A673 (cell line): ENCODE measurements around the gene LRIG3. TPM values are rescaled to one million over a fixed set of nuclear protein-coding genes. Genes with fewer than 3 reads are reported as not detected.

Experiments
- BruUV-seq: library from RNA; stranded (reverse); fragments of 400-500 nt; replicated peaks from 2 replicates; lab custom pipeline; 2021; lab: Mats Ljungman, UMichigan
- CTCF ChIA-PET: fragments of 300-600 bp; sonication (Branson Sonifier 250); formaldehyde crosslinking; loops from one replicate; lab custom pipeline; 2022; ENCODE audit warnings: antibody characterized with exemption; lab: Charles Lee
- POLR2A ChIA-PET: fragments of 300-600 bp; sonication (Branson Sonifier 250); formaldehyde crosslinking; loops from one replicate; lab custom pipeline; 2022; ENCODE audit warnings: antibody characterized with exemption; ENCODE audit not compliant: low non-redundant PET; lab: Charles Lee
- DNase-seq: peaks from one replicate; pipeline ENCODE4 v3.0.0-alpha.2; 2015; ENCODE audit warnings: low spot score
- H3K27ac ChIP-seq: fragments of 200-600 bp; sonication (generic); 2 replicates; pipeline ENCODE4 v1.5.1; 2016; ENCODE audit warnings: mixed run types, low read depth, mild to moderate bottlenecking, mixed read lengths, antibody characterized with exemption, low read length; ENCODE audit not compliant: poor library complexity, severe bottlenecking
- H3K27me3 ChIP-seq: fragments of 200-600 bp; sonication (generic); replicated peaks from 2 replicates; pipeline ENCODE4 v1.6.1; 2017; ENCODE audit warnings: mixed run types, low read depth, mild to moderate bottlenecking, mixed read lengths, antibody characterized with exemption, low read length; ENCODE audit not compliant: insufficient read depth, poor library complexity
- H3K36me3 ChIP-seq: fragments of 200-600 bp; sonication (generic); 2 replicates; pipeline ENCODE4 v1.6.1; 2016; ENCODE audit warnings: mixed run types, mild to moderate bottlenecking, mixed read lengths, antibody characterized with exemption, low read length; ENCODE audit not compliant: insufficient read depth, poor library complexity, severe bottlenecking
- H3K4me1 ChIP-seq: fragments of 200-600 bp; sonication (generic); 2 replicates; pipeline ENCODE4 v1.6.1; 2017; ENCODE audit warnings: mixed run types, mild to moderate bottlenecking, mixed read lengths, antibody characterized with exemption, low read length; ENCODE audit not compliant: insufficient read depth, poor library complexity, severe bottlenecking
- H3K4me3 ChIP-seq: fragments of 200-600 bp; sonication (generic); 2 replicates; pipeline ENCODE4 v1.5.1; 2016; ENCODE audit warnings: low read depth, mixed run types, mild to moderate bottlenecking, mixed read lengths, low read length; ENCODE audit not compliant: poor library complexity, severe bottlenecking
- H3K9me3 ChIP-seq: fragments of 200-600 bp; sonication (generic); 2 replicates; pipeline ENCODE4 v1.6.1; 2016; ENCODE audit warnings: mixed run types, low read depth, mild to moderate bottlenecking, mixed read lengths, antibody characterized with exemption, low read length; ENCODE audit not compliant: poor library complexity, severe bottlenecking
- EZH2 ChIP-seq: fragments of 200-600 bp; sonication (generic); IDR thresholded peaks from 2 replicates; pipeline ENCODE4 v1.6.1; 2017; ENCODE audit warnings: borderline replicate concordance, low read depth, mild to moderate bottlenecking, mixed read lengths, antibody characterized with exemption, low read length; ENCODE audit not compliant: poor library complexity, severe bottlenecking
- intact Hi-C: fragments of 100-400 bp; cut with micrococcal nuclease; formaldehyde crosslinking; loops from one replicate; pipeline ENCODE4 v1.10.0; 2022; ENCODE audit not compliant: unreplicated experiment
- total RNA-seq: library from RNA; stranded (reverse); gene quantifications from 2 replicates; pipeline ENCODE4 v1.2.3, GENCODE V29; 2021
- TF ChIP-seq, protein P1 (sequence below): fragments of 300-800, 200-600 bp; sonication (generic); conservative IDR thresholded peaks from 2 replicates; pipeline ENCODE4 v1.5.1; 2017; ENCODE audit warnings: low read depth, mild to moderate bottlenecking, antibody characterized with exemption, low read length, moderate library complexity, mixed read lengths

The LRIG3 gene
- total RNA-seq, 1 experiment from 2014 or later, result 13.4 TPM

DNA sequence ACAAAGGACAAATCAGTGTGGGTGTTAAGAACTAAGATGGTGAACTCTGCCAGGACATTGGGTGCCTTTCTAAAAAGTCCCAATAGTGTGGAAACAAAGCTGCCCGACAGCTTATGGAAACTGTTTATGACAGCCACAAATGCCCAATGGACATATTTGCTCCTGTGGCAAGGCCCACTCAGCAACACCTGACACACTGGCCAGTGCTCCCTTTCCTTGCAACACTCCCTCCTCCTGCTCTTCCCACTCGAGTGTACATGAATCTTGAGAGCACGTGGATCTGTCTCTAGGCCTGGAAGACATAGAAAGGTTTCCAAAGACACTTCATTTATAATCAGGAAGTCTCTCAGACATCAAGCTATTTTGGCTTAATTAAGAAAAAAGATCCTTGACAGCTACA, 14.2 kb upstream of the LRIG3 start:
- H3K4me3 ChIP-seq, result no peak overlapping the region
- no peaks in the 10 kb centered on the region for H3K9me3 ChIP-seq
- POLR2A ChIA-PET, result no interaction called here
- H3K27ac ChIP-seq, result no peak overlapping the region
- TF ChIP-seq EZH2, result no peak
- TF ChIP-seq, protein P1, sequence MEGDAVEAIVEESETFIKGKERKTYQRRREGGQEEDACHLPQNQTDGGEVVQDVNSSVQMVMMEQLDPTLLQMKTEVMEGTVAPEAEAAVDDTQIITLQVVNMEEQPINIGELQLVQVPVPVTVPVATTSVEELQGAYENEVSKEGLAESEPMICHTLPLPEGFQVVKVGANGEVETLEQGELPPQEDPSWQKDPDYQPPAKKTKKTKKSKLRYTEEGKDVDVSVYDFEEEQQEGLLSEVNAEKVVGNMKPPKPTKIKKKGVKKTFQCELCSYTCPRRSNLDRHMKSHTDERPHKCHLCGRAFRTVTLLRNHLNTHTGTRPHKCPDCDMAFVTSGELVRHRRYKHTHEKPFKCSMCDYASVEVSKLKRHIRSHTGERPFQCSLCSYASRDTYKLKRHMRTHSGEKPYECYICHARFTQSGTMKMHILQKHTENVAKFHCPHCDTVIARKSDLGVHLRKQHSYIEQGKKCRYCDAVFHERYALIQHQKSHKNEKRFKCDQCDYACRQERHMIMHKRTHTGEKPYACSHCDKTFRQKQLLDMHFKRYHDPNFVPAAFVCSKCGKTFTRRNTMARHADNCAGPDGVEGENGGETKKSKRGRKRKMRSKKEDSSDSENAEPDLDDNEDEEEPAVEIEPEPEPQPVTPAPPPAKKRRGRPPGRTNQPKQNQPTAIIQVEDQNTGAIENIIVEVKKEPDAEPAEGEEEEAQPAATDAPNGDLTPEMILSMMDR, result no peak
- intact Hi-C loops, result no loop called here
- CTCF ChIA-PET, result no interaction called here
- no peaks in the 10 kb centered on the region for H3K36me3 ChIP-seq
- BruUV-seq, result no TSS peak
- H3K4me1 ChIP-seq, result peaks cover 11% of the 10 kb centered on the region
- H3K27me3 ChIP-seq, result no peaks in the 10 kb centered on the region
- no peak for DNase-seq

DNA sequence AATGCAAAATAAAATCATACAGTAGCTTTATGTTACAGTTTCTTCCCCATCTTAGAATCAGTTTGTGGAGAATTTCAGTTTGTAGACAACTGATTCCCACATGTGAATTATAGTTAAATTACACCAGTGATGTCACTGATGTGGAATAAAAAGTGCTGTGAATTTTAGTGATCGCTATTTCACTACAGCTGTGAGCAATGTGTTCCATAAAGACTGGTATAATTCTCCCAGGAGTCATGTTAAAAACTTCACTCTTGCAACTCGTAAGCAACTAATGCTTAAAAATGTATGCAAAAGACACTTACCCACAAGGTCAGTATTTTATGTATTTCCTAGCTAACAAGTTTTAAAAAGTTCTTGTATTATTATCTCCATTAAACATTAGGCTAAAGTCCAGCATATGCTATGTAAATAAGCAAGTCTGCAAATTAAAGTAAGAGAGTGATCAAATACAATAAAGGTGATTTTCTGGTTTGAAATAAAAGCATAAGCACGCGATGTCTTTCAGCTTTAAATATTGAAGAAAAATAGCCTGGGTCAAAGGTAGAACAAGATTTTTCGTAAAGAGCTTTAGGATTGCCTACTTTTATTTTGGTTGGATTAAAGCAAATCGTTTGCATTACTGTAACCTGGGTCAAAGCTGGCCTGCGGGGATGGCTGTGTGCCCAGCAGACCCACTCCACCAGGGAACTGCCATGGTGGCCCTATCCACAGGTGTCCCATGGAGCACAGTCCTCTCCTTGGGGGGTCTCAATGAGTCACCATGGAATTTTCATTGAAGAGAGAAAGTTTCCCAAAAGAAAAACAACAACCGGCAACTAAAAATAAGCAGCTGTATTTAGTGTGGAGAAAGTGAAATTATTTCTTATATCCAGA, 12.7 kb upstream of the LRIG3 start:
- no peak overlapping the region for H3K27ac ChIP-seq
- no peaks in the 10 kb centered on the region for H3K9me3 ChIP-seq
- no peak overlapping the region for H3K4me3 ChIP-seq
- POLR2A ChIA-PET, result interaction anchor here (0.7 kb wide), 1 partner anchor 24 kb away, joined by 3 read pairs; no protein-coding TSS in a partner anchor
- no peaks in the 10 kb centered on the region for H3K36me3 ChIP-seq
- BruUV-seq, result no TSS peak
- intact Hi-C loops, result no loop called here
- no peaks in the 10 kb centered on the region for H3K27me3 ChIP-seq
- no peak for DNase-seq
- H3K4me1 ChIP-seq, result no peaks in the 10 kb centered on the region
- no peak for TF ChIP-seq EZH2
- TF ChIP-seq, protein P1, result no peak
- CTCF ChIA-PET, result no interaction called here

DNA sequence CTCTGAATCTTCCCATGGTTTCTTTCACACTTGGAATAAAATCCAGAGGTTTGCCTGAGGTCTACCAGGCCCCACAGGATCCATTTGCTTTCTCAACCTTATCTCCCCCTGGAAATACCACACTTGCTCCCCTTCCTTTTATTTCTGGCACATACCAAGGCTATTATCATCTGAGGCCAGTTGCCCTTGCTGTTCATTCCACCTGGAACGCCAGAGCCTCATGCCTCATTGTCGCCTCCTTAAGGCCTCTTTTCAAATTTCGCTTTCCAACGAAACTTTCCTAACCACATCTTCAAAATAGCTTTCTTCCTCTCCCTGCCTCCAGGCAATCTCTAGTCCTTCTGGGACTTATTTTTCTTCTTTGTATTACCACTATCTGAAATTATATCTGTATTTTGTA, 11.2 kb upstream of the LRIG3 start:
- intact Hi-C loops, result no loop called here
- TF ChIP-seq, protein P1, result peak; percentile 36; the same call in 1 of the 2 replicates
- TF ChIP-seq EZH2, result no peak
- H3K27ac ChIP-seq, result no peak overlapping the region
- no peak for DNase-seq
- H3K36me3 ChIP-seq, result no peaks in the 10 kb centered on the region
- H3K4me1 ChIP-seq, result no peaks in the 10 kb centered on the region
- no TSS peak for BruUV-seq
- ChIA-PET POLR2A (no interaction called here), CTCF (no interaction called here)
- H3K9me3 ChIP-seq, result no peaks in the 10 kb centered on the region
- no peak overlapping the region for H3K4me3 ChIP-seq
- H3K27me3 ChIP-seq, result no peaks in the 10 kb centered on the region
